HG03066 (cell line): ENCODE measurements around the gene VAV2.
"Not testable (repeated sequence)": the region's sequence is repeated elsewhere in the genome, so short reads cannot be mapped to it uniquely, and the experiment has no call there.

ENCODE experiments used
- ATAC-seq: cut with Tn5 transposase; IDR thresholded peaks from one replicate; pipeline ENCODE4 v1.9.1; 2021; ENCODE audit warnings: low read depth; ENCODE audit not compliant: unreplicated experiment

The VAV2 gene

DNA sequence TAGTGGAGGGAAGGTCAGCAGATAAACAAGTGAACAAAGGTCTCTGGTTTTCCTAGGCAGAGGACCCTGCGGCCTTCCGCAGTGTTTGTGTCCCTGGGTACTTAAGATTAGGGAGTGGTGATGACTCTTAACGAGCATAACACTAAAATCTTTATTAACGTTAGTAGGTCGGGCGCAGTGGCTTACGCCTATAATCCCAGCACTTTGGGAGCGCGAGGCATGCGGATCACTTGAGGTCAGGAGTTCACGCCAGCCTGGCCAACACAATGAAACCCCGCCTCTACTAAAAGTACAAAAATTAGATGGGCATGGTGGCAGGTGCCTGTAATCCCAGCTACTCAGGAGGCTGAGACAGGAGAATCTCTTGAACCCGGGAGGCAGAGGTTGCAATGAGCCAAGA lies 96.1 kb downstream of the VAV2 start:
- ATAC-seq: not testable (repeated sequence)

GRCh38 chr9:133895335-133895734 lies 96.8 kb downstream of the VAV2 start:
- ATAC-seq: no peak

GRCh38 chr9:133894377-133895321 lies 97.5 kb downstream of the VAV2 start:
- ATAC-seq: no peak

- no peak for ATAC-seq
Observed at GRCh38 chr9:133893191-133893994, 98.7 kb downstream of the VAV2 start.

DNA sequence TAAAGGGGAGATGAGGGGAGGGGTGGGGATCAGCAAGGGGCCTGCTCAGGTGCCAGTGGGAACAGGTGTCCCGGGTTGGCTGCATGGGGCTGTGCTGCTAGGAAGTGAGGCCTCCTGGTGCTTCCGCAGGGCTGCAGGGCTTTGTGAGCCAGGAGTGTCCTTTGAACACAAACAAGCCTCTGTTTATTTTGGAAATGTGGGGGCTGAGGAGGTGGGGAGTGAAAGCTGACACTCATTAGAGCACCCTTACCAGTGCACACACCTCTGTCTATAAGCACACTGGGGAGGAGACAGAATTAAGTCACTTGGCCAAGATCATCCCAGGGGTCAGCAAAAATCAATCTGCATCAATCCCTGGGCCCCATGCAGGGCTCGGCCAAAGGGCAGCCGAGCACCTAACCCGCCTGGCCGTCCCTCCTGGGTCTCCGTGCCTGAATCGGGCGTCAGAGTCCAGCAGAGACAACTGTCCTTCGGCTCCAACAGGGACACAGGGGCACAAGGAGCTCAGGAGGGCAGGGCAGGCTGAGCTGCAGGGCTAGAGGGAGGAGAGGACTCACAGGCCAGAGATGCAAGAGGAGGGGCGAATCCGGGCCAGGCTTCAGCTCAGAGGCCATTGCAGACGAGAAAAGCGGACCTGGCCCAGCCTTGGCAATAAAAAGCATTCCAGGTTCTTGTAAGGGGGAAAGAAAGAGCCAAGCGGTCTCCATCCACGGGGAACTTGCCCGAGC lies 99.8 kb downstream of the VAV2 start:
- ATAC-seq: no peak

DNA sequence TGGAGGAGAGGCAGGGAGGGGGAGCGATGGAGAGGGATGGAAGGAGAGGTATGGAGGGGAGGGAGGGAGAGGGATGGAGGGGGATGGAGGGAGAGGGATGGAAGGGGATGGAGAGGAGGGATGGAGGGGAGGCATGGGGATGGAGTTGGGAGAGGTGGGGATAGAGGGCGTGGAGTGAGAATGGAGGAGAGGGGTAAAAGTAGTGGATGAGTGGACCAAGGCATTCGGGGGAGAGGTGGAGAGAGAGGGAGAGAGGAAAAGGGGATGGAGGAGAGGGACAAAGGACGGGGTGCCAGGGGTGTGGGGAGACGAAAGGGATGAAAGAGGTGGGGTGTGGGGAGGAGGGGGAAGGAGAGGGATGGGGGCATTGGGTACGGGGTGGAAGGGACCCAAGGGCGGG lies 100.4 kb downstream of the VAV2 start:
- no peak for ATAC-seq

DNA sequence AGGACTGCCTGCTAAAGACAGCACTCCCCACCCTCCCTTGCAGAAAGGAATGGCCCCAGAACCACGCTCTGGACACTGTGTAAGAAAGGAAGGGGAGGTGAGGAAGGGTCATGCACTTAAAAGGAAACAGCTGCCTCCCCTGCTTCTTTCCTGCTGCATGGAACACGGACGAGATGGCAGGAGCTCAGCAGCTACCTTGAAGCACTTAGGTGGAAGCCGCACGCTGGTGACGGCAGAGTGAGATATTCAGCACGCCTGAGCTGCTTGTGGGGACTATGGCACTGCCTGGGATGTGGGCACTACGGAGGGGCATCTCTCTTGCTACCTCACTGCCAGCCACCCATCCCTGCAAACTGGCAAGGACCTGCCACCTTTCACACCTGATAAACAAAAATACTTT lies 101.5 kb downstream of the VAV2 start:
- ATAC-seq: no peak

DNA sequence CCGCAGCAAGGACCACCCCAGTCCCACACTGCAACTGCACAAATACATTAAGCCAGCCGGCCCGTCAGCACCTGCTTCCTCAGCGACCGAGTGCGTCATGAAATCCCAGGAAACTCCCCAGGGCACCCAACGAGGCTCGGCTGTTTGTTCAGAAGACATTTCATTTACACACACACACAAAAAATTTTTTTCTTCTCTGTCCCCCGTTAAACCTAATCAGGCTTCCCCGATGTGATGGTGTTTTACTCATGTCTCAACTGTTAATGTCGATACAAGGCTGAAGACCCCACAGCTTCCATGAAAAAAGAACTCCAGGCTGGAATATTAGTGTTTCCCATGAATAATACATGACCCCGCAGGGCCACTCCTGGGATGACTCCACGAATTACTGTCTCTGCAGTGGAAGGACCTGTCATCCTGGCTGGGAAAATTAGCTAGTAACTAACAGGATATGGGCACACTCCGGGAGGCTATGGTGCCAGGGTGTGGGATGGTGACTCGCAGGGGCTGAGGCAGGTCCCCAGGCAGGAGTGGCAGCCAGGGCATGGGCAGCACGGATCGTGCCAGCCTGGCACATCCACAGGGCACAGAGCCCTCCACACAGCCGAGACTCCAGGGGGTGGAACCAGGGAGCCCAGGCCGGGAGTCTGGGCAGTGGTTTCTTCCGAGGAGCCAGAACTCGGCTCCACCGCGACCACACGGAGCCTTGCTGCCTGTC lies 102.4 kb downstream of the VAV2 start:
- ATAC-seq: no peak

- ATAC-seq: no peak
Observed at GRCh38 chr9:133888809-133889491, 103.2 kb downstream of the VAV2 start.

DNA sequence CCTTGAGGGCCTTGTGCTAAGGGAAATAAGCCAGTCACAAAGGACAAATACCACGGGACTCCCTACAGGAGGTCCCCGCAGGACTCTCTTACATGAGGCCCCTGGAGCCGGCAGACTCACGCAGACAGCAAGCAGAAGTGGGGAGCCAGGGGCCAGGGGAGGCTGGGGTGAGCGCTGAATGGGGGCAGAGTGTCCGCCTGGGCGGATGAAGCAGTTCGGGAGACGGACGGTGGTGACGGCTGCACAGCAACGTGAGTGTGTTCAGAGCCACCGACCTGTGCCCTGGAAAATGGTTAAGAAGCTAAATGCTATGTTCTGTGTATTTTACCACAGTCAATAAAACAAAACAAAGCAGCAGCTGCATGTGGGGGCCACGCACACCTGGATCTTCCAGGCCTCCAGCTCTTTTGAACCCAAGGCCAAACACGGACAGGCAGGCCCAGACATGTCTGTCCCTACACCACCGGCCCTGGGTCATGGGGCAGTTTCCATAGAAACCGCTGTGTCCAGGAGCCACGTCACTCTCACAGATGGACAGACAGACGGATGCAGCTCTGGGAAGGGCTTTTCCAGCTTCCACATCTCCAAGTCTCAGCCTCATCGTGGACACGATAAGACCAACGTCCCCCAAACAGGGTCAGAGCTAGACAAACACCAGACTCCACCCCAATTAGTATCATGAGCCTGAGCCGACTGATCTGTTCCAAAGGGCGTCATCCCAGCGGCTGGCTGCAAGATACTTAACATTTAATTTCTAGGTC lies 103.9 kb downstream of the VAV2 start:
- no peak for ATAC-seq

GRCh38 chr9:133887540-133888047 lies 104.5 kb downstream of the VAV2 start:
- no peak for ATAC-seq

- no peak for ATAC-seq
Observed at GRCh38 chr9:133886563-133887501, 105.3 kb downstream of the VAV2 start.

- ATAC-seq: no peak
Observed at GRCh38 chr9:133884907-133885744, 107.0 kb downstream of the VAV2 start.

- ATAC-seq: no peak
Observed at GRCh38 chr9:133882849-133883755, 109.0 kb downstream of the VAV2 start.

- no peak for ATAC-seq
Observed at GRCh38 chr9:133881671-133882381, 110.3 kb downstream of the VAV2 start.
